ENCODE data around the gene DDX53. TPM values are rescaled to one million over a fixed set of nuclear protein-coding genes. Genes with fewer than 3 reads are reported as not detected.

DDX53 gene
- not detected in 5 replicates for total RNA-seq (2022; extraction: Qiagen RNA extraction)

DNA sequence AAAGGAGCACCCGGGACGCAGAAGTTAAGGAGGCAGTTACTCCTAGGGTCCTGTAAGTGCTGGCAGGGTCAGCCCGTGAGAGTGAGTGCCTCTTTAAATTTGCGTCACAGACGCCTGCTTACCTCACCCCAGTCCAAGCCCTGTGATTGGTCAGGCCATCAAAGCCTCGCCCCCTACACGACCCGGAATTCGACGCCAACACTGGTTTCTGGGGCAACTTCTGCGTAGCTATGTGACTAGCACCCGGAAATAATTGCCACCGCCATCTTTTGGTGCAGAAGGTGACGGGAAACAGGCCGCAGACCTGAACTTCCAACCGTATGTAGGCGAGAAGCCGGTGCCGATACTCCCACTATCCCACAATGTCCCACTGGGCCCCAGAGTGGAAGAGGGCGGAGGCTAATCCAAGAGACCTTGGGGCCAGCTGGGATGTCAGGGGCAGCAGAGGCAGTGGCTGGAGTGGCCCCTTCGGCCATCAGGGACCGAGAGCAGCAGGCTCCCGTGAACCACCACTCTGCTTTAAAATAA is at the start of gene DDX53:
TSS of gene DDX53 (plus strand) at position 265 of the 528 bp plus-strand sequence. CDS start at position 363, 98 bp downstream.

